HG03432 (cell line): ENCODE results near the gene CTBP2.
A peak's percentile ranks its signal among the peaks of the same experiment; 100 is the strongest.

ENCODE experiments used
- ATAC-seq: cut with Tn5 transposase; IDR thresholded peaks from one replicate; pipeline ENCODE4 v1.9.1; 2021; ENCODE audit warnings: mild to moderate bottlenecking, moderate library complexity; ENCODE audit not compliant: unreplicated experiment

Gene CTBP2

GRCh38 chr10:125054669-125055268, 105.6 kb downstream of the CTBP2 start:
- no peak for ATAC-seq

- no peak for ATAC-seq
Observed at GRCh38 chr10:125054216-125054615, 106.1 kb downstream of the CTBP2 start.

- ATAC-seq = no peak
Observed at GRCh38 chr10:125052146-125052545, 108.2 kb downstream of the CTBP2 start.

- ATAC-seq = no peak
Observed at GRCh38 chr10:125050383-125050782, 110.0 kb downstream of the CTBP2 start.

- ATAC-seq = no peak
Observed at GRCh38 chr10:125049216-125049881, 111.0 kb downstream of the CTBP2 start.

GRCh38 chr10:125048094-125048864, 112.1 kb downstream of the CTBP2 start:
- peak; percentile 97 for ATAC-seq

GRCh38 chr10:125043841-125044658, 116.3 kb downstream of the CTBP2 start:
- ATAC-seq = no peak

GRCh38 chr10:125041856-125042506, 118.4 kb downstream of the CTBP2 start:
- no peak for ATAC-seq

- no peak for ATAC-seq
Observed at GRCh38 chr10:125039354-125039769, 121.0 kb downstream of the CTBP2 start.

- ATAC-seq = no peak
Observed at GRCh38 chr10:125038637-125039036, 121.7 kb downstream of the CTBP2 start.

GRCh38 chr10:125037145-125037877, 123.1 kb downstream of the CTBP2 start:
- ATAC-seq = no peak

- ATAC-seq = no peak
Observed at GRCh38 chr10:125035588-125036295, 124.6 kb downstream of the CTBP2 start.

GRCh38 chr10:125035136-125035535, 125.2 kb downstream of the CTBP2 start:
- ATAC-seq = no peak

- ATAC-seq = no peak
Observed at GRCh38 chr10:125034675-125035074, 125.7 kb downstream of the CTBP2 start.

- ATAC-seq = no peak
Observed at GRCh38 chr10:125033146-125033924, 127.0 kb downstream of the CTBP2 start.

- no peak for ATAC-seq
Observed at GRCh38 chr10:125032474-125033020, 127.8 kb downstream of the CTBP2 start.

GRCh38 chr10:125030567-125031197, 129.7 kb downstream of the CTBP2 start:
- ATAC-seq = no peak
